H1 (cell line): ENCODE results near the gene RPL39L. TPM values are rescaled to one million over a fixed set of nuclear protein-coding genes. Genes with fewer than 3 reads are reported as not detected.

Source experiments
- CTCF ChIA-PET: fragments of 300-600 bp; sonication (Branson Sonifier 250); formaldehyde crosslinking; loops from one replicate; lab custom pipeline; 2021; ENCODE audit not compliant: partially characterized antibody; lab: Charles Lee
- POLR2A ChIA-PET: fragments of 300-600 bp; sonication (Branson Sonifier 250); formaldehyde crosslinking; loops from one replicate; lab custom pipeline; 2021; ENCODE audit warnings: inconsistent platforms; ENCODE audit not compliant: partially characterized antibody; lab: Charles Lee
- DNase-seq, 2 experiments: peaks; one replicate each; pipeline versions ENCODE4 v3.0.0 to v3.0.0-alpha.2; 2010 to 2022; ENCODE audit warnings: low spot score in 2 of 2, low read depth in 1 of 2, mixed read lengths in 1 of 2
- FAIRE-seq: peaks from 2 replicates; lab custom pipeline; 2011; peaks lifted over from hg19 to GRCh38; lab: Jason Lieb, UNC
- H2AFZ ChIP-seq: 2 replicates; pipeline ENCODE4 v1.8.1; 2012; ENCODE audit warnings: low read length, inconsistent platforms
- H2AK5ac ChIP-seq: 2 replicates; pipeline ENCODE4 v1.6.1; 2013; ENCODE audit warnings: low read depth, low read length
- H2BK120ac ChIP-seq: replicated peaks from 2 replicates; pipeline ENCODE3; 2013; ENCODE audit warnings: low read depth, low read length, inconsistent platforms
- H2BK12ac ChIP-seq: 2 replicates; pipeline ENCODE4 v1.6.1; 2013; ENCODE audit warnings: low read depth, low read length
- H2BK15ac ChIP-seq: 2 replicates; pipeline ENCODE4 v1.6.1; 2013; ENCODE audit warnings: low read length
- H2BK20ac ChIP-seq: 2 replicates; pipeline ENCODE4 v1.6.1; 2013; ENCODE audit warnings: low read length
- H2BK5ac ChIP-seq: 2 replicates; pipeline ENCODE4 v1.6.1; 2013; ENCODE audit warnings: low read depth, low read length
- H3K14ac ChIP-seq: 2 replicates; pipeline ENCODE4 v1.6.1; 2013; ENCODE audit warnings: inconsistent platforms; ENCODE audit not compliant: insufficient read length
- H3K18ac ChIP-seq: 2 replicates; pipeline ENCODE4 v1.6.1; 2013; ENCODE audit warnings: low read length; ENCODE audit errors: extremely low read depth
- H3K23ac ChIP-seq: 2 replicates; pipeline ENCODE4 v1.6.1; 2013; ENCODE audit warnings: inconsistent platforms; ENCODE audit not compliant: insufficient read length
- H3K23me2 ChIP-seq: 2 replicates; pipeline ENCODE4 v1.6.1; 2013; ENCODE audit warnings: low read depth, low read length
- H3K27ac ChIP-seq: 2 replicates; pipeline ENCODE4 v1.6.1; 2011; ENCODE audit warnings: low read depth, low read length, inconsistent platforms
- H3K27me3 ChIP-seq, 4 experiments: replicated peaks in 1 of 4; 1 replicate in 1 of 4; 2 replicates in 3 of 4; pipeline versions ENCODE4 v1.6.1 to v1.8.1; 2011 to 2013; ENCODE audit warnings: low read length in 3 of 4, mild to moderate bottlenecking in 3 of 4, inconsistent platforms in 2 of 4, mixed read lengths in 2 of 4, moderate library complexity in 1 of 4; ENCODE audit not compliant: control insufficient read depth in 3 of 4, insufficient read depth in 3 of 4; ENCODE audit errors: extremely low read depth in 1 of 4
- H3K36me3 ChIP-seq, 4 experiments: 2 replicates each; pipeline versions ENCODE4 v1.6.1 to v1.8.1; 2011 to 2013; ENCODE audit warnings: mild to moderate bottlenecking in 4 of 4, low read length in 3 of 4, moderate library complexity in 2 of 4, control low read depth in 1 of 4, inconsistent platforms in 1 of 4; ENCODE audit not compliant: insufficient read depth in 4 of 4, control insufficient read depth in 2 of 4
- H3K4ac ChIP-seq: replicated peaks from 2 replicates; pipeline ENCODE3; 2013; ENCODE audit warnings: low read length, low read depth, mixed read lengths, inconsistent platforms; ENCODE audit not compliant: insufficient read length
- H3K4me1 ChIP-seq, 4 experiments: replicated peaks in 1 of 4; 1 replicate in 1 of 4; 2 replicates in 3 of 4; pipeline versions ENCODE4 v1.6.1 to v1.8.1; 2011 to 2013; ENCODE audit warnings: low read length in 3 of 4, inconsistent platforms in 2 of 4, mixed read lengths in 1 of 4; ENCODE audit not compliant: insufficient read depth in 4 of 4, control insufficient read depth in 3 of 4
- H3K4me2 ChIP-seq, 2 experiments: 2 replicates each; pipeline versions ENCODE4 v1.6.1 to v1.8.1; 2011 to 2013; ENCODE audit warnings: low read depth in 2 of 2, low read length in 2 of 2, control low read depth in 1 of 2, inconsistent platforms in 1 of 2, mild to moderate bottlenecking in 1 of 2; ENCODE audit not compliant: insufficient read depth in 1 of 2
- H3K4me3 ChIP-seq, 4 experiments: fragments of 200-600, 300-600 bp in 1 of 4; sonication (generic), shearing (Covaris generic), sonication (Bioruptor Twin) in 1 of 4; 2 replicates each; pipeline versions ENCODE4 v1.5.1 to v1.8.1; 2011 to 2016; ENCODE audit warnings: low read length in 4 of 4, low read depth in 3 of 4, control low read depth in 2 of 4, inconsistent platforms in 2 of 4, mild to moderate bottlenecking in 2 of 4, mixed read lengths in 1 of 4, moderate library complexity in 1 of 4; ENCODE audit not compliant: insufficient read depth in 2 of 4; ENCODE audit errors: extremely low read depth in 1 of 4
- H3K56ac ChIP-seq: replicated peaks from 2 replicates; pipeline ENCODE3; 2013; ENCODE audit warnings: low read depth, mild to moderate bottlenecking, mixed read lengths, low read length, inconsistent platforms; ENCODE audit not compliant: insufficient read length
- H3K79me1 ChIP-seq: 2 replicates; pipeline ENCODE4 v1.6.1; 2013; ENCODE audit warnings: low read depth, low read length, control low read depth
- H3K79me2 ChIP-seq, 2 experiments: 2 replicates each; pipeline versions ENCODE4 v1.6.1 to v1.8.1; 2012 to 2013; ENCODE audit warnings: low read length in 2 of 2, mild to moderate bottlenecking in 2 of 2, inconsistent platforms in 1 of 2; ENCODE audit not compliant: insufficient read depth in 2 of 2, control insufficient read depth in 1 of 2
- H3K9ac ChIP-seq, 4 experiments: replicated peaks in 1 of 4; 1 replicate in 1 of 4; 2 replicates in 3 of 4; pipeline versions ENCODE4 v1.6.1 to v1.8.1; 2011 to 2013; ENCODE audit warnings: low read depth in 3 of 4, low read length in 3 of 4, control low read depth in 2 of 4, mild to moderate bottlenecking in 2 of 4, moderate library complexity in 2 of 4, inconsistent platforms in 1 of 4; ENCODE audit errors: extremely low read depth in 1 of 4
- H3K9me3 ChIP-seq, 2 experiments: 2 replicates each; pipeline versions ENCODE4 v1.6.1 to v1.8.1; 2012 to 2013; ENCODE audit warnings: mild to moderate bottlenecking in 2 of 2, moderate library complexity in 2 of 2, control low read depth in 1 of 2, inconsistent platforms in 1 of 2, low read depth in 1 of 2, low read length in 1 of 2, mixed read lengths in 1 of 2; ENCODE audit not compliant: insufficient read depth in 2 of 2
- H4K20me1 ChIP-seq, 2 experiments: replicated peaks in 1 of 2; 2 replicates each; pipeline versions ENCODE3 to v1.8.1; 2011 to 2013; ENCODE audit warnings: inconsistent platforms in 2 of 2, low read length in 2 of 2, mild to moderate bottlenecking in 1 of 2; ENCODE audit not compliant: insufficient read depth in 2 of 2, control insufficient read depth in 1 of 2
- H4K5ac ChIP-seq: 2 replicates; pipeline ENCODE4 v1.6.1; 2013; ENCODE audit warnings: low read length, low read depth, mixed read lengths, inconsistent platforms; ENCODE audit not compliant: insufficient read length
- H4K8ac ChIP-seq: 2 replicates; pipeline ENCODE4 v1.8.0; 2013; ENCODE audit warnings: mild to moderate bottlenecking, moderate library complexity, low read length, inconsistent platforms; ENCODE audit not compliant: insufficient read depth; ENCODE audit errors: extremely low read depth
- H4K91ac ChIP-seq: replicated peaks from 2 replicates; pipeline ENCODE3; 2013; ENCODE audit warnings: low read length, mixed read lengths, inconsistent platforms; ENCODE audit not compliant: insufficient read length
- ASH2L ChIP-seq: fragments of 200-600, 300-600 bp; sonication (generic); IDR thresholded peaks from one replicate; pipeline ENCODE4 v1.7.1; 2017; ENCODE audit warnings: low read length
- BACH1 ChIP-seq: IDR thresholded peaks from 2 replicates; pipeline ENCODE4 v1.6.1; 2012; ENCODE audit warnings: low read length, improper control_type of control experiment
- EZH2 ChIP-seq: fragments of 200-600 bp; sonication (generic); IDR thresholded peaks from 2 replicates; pipeline ENCODE4 v1.7.1; 2012; ENCODE audit warnings: low read depth, mild to moderate bottlenecking, moderate library complexity, low read length, inconsistent platforms; ENCODE audit not compliant: severe bottlenecking
- GTF2F1 ChIP-seq: IDR thresholded peaks from 2 replicates; pipeline ENCODE4 v1.6.1; 2012; ENCODE audit warnings: low read depth, low read length, improper control_type of control experiment, borderline replicate concordance
- HDAC6 ChIP-seq: IDR thresholded peaks from one replicate; pipeline ENCODE4 v1.7.1; 2012; ENCODE audit warnings: low read depth, mild to moderate bottlenecking, inconsistent platforms, low read length, moderate library complexity
- KDM1A ChIP-seq: fragments of 200-600, 300-600 bp; sonication (generic); IDR thresholded peaks from 2 replicates; pipeline ENCODE4 v1.7.1; 2016; ENCODE audit warnings: mild to moderate bottlenecking, low read length, borderline replicate concordance
- SIN3A ChIP-seq, 2 experiments: IDR thresholded peaks in 1 of 2; conservative IDR thresholded peaks in 1 of 2; 2 replicates each; pipeline ENCODE4 v1.6.1; 2011 to 2012; ENCODE audit warnings: low read length in 2 of 2, improper control_type of control experiment in 1 of 2, low read depth in 1 of 2, mild to moderate bottlenecking in 1 of 2
- SIX5 ChIP-seq: IDR thresholded peaks from 2 replicates; pipeline ENCODE4 v1.6.1; 2011; ENCODE audit warnings: mild to moderate bottlenecking, low read depth, low read length
- TEAD4 ChIP-seq: IDR thresholded peaks from 2 replicates; pipeline ENCODE4 v1.6.1; 2012; ENCODE audit warnings: low read depth, low read length, inconsistent platforms, mixed read lengths
- YY1 ChIP-seq: IDR thresholded peaks from 2 replicates; pipeline ENCODE4 v1.6.1; 2011; ENCODE audit warnings: low read depth, mild to moderate bottlenecking, low read length
- WGBS, 2 experiments: shearing (Covaris generic) in 1 of 2; methylation state at CpG; one replicate each; pipeline versions ENCODE4 v1.1.6 to v1.1.7; 2013 to 2015; ENCODE audit warnings: low lambda C conversion rate in 2 of 2, mixed read lengths in 2 of 2, inconsistent platforms in 1 of 2, low coverage in 1 of 2, missing lambda C conversion rate in 1 of 2; ENCODE audit not compliant: insufficient replicate concordance in 2 of 2, insufficient coverage in 1 of 2, insufficient read length in 1 of 2; ENCODE audit errors: extremely low coverage in 1 of 2, missing lambda C conversion rate in 1 of 2; 5-methylcytosine and 5-hydroxymethylcytosine counted together
- polyA plus RNA-seq, 7 experiments: library from polyadenylated mRNA; depleted of rRNA in 3 of 7; stranded (reverse) in 5 of 7; unstranded in 2 of 7; fragments of >200 nt in 5 of 7; fragments of 200-250 nt in 2 of 7; gene quantifications; 1 replicate in 5 of 7; 2 replicates in 1 of 7; 4 replicates in 1 of 7; pipeline versions ENCODE4 v1.2.1 to v1.2.3, GENCODE V29; 2011 to 2013; ENCODE audit warnings: missing spikeins in 2 of 7, mixed read lengths in 2 of 7
- total RNA-seq: library from RNA; stranded (reverse); fragmentation: NEBNext Ultra II Directional; extraction: Animal tissue kit (Norgen Biotek cat#: 25700); gene quantifications from 2 replicates; pipeline ENCODE4 v1.2.1, GENCODE V29; 2021

Gene RPL39L
- total and polyA plus RNA-seq, 2 of the 8 experiments (the other 6 are each of a cell fraction or from before 2014, with no cell fraction given) = 51.8 to 67.7 TPM

- CTCF ChIA-PET = interaction anchor here (1.1 kb wide), 1 partner anchor 11 kb away, joined by 5 read pairs; no protein-coding TSS in a partner anchor
- 93% methylated on average over 6 of the region's 6 CpGs; no CpG with 5 or more reads in 1 of the 2 experiments for WGBS, 2 experiments
- Histone ChIP-seq H3K79me1 (0 out of 2 replicates have a peak, but pooled peaks cover 2% of the 10 kb centered on the region), H2BK15ac (no peak overlapping the region), H3K56ac (no peak overlapping the region), H3K9ac (no peak overlapping the region), H4K91ac (no peak overlapping the region), H3K27me3 (peaks cover 0 to 2% (median 0%) of the 10 kb centered on the region in 4 experiments; a peak in 1 of 7 replicates), H2AK5ac (no peak overlapping the region), H2BK5ac (no peak overlapping the region), H3K23ac (no peak overlapping the region), H2BK12ac (no peak overlapping the region), H3K36me3 (peaks cover 0 to 7% (median 0%) of the 10 kb centered on the region in 4 experiments; a peak in 3 of 8 replicates), H4K8ac (no peak overlapping the region), H4K20me1 (peaks cover 0 to 1% of the 10 kb centered on the region in 2 experiments), H3K4me2 (no peak overlapping the region), H3K9me3 (no peaks in the 10 kb centered on the region), H3K4me1 (no peaks in the 10 kb centered on the region), H3K14ac (no peak overlapping the region), H3K27ac (no peak overlapping the region), H2BK20ac (no peak overlapping the region), H2AFZ (no peak overlapping the region), H4K5ac (no peak overlapping the region), H3K4ac (no peak overlapping the region), H3K23me2 (no peaks in the 10 kb centered on the region), H2BK120ac (no peak overlapping the region), H3K79me2 (no peaks in the 10 kb centered on the region), H3K4me3 (no peak overlapping the region), H3K18ac (no peak overlapping the region)
- POLR2A ChIA-PET = no interaction called here
- FAIRE-seq = no peak
- DNase-seq = no peak
- TF ChIP-seq SIX5 (no peak), BACH1 (no peak), TEAD4 (no peak), EZH2 (no peak), ASH2L (no peak), YY1 (no peak), HDAC6 (no peak), SIN3A (conservative IDR thresholded peaks at IDR 0.05 in 1 of 2, IDR thresholded peaks at IDR 0.05 in 1 of 2; ENCODE audit: low read depth in 1 of 2, low read length in 2 of 2) (no peak), GTF2F1 (no peak), KDM1A (no peak)
Observed at GRCh38 chr3:187125319-187126031, 13.8 kb downstream of the RPL39L start.
